Superior temporal gyrus (tissue), 1 donor: ENCODE data around the gene PITPNB.

Experiments
- DNase-seq: peaks from one replicate; pipeline ENCODE4 v3.0.0-alpha.2; 2016; ENCODE audit errors: extremely low spot score

PITPNB gene

GRCh38 chr22:27880778-27881394, 38.2 kb downstream of the PITPNB start:
- DNase-seq = peak; percentile 97

- peak; percentile 61 for DNase-seq
These were observed 39.1 kb downstream of the PITPNB start for GRCh38 chr22:27879923-27880322.

GRCh38 chr22:27878541-27878940, 40.5 kb downstream of the PITPNB start:
- DNase-seq = no peak

GRCh38 chr22:27877501-27877900, 41.6 kb downstream of the PITPNB start:
- no peak for DNase-seq

- DNase-seq = peak; percentile 60
These were observed 42.4 kb downstream of the PITPNB start for GRCh38 chr22:27876684-27877083.

GRCh38 chr22:27875951-27876350, 43.1 kb downstream of the PITPNB start:
- DNase-seq = no peak

GRCh38 chr22:27874764-27875163, 44.3 kb downstream of the PITPNB start:
- no peak for DNase-seq

- no peak for DNase-seq
These were observed 44.9 kb downstream of the PITPNB start for GRCh38 chr22:27874185-27874584.

- peak; percentile 48 for DNase-seq
These were observed 45.6 kb downstream of the PITPNB start for GRCh38 chr22:27873472-27873871.

- DNase-seq = no peak
These were observed 46.6 kb downstream of the PITPNB start for GRCh38 chr22:27872488-27872887.

- no peak for DNase-seq
These were observed 47.6 kb downstream of the PITPNB start for GRCh38 chr22:27871306-27872014.

- DNase-seq = no peak
These were observed 48.5 kb downstream of the PITPNB start for GRCh38 chr22:27870234-27871191.

GRCh38 chr22:27868732-27869282, 50.2 kb downstream of the PITPNB start:
- no peak for DNase-seq

GRCh38 chr22:27867953-27868731, 50.9 kb downstream of the PITPNB start:
- no peak for DNase-seq

GRCh38 chr22:27867085-27867952, 51.7 kb downstream of the PITPNB start:
- DNase-seq = no peak

- DNase-seq = no peak
These were observed 52.6 kb downstream of the PITPNB start for GRCh38 chr22:27866135-27867084.

- DNase-seq = no peak
These were observed 53.6 kb downstream of the PITPNB start for GRCh38 chr22:27865496-27865895.

GRCh38 chr22:27863556-27863955, 55.5 kb downstream of the PITPNB start:
- DNase-seq = no peak

GRCh38 chr22:27863001-27863400, 56.1 kb downstream of the PITPNB start:
- DNase-seq = no peak
